GM21515 (cell line): ENCODE measurements around the gene WHRN.
A peak's percentile ranks its signal among the peaks of the same experiment; 100 is the strongest.

Source experiments
- ATAC-seq: cut with Tn5 transposase; IDR thresholded peaks from one replicate; pipeline ENCODE4 v1.9.1; 2021; ENCODE audit not compliant: unreplicated experiment

WHRN gene

GRCh38 chr9:114425126-114425525 lies 80.1 kb downstream of the WHRN start:
- ATAC-seq: no peak

GRCh38 chr9:114424126-114424525 lies 81.1 kb downstream of the WHRN start:
- ATAC-seq: no peak

GRCh38 chr9:114423181-114423580 lies 82.1 kb downstream of the WHRN start:
- ATAC-seq: no peak

GRCh38 chr9:114421147-114421546 lies 84.1 kb downstream of the WHRN start:
- no peak for ATAC-seq

- no peak for ATAC-seq
Observed at GRCh38 chr9:114419796-114420195, 85.5 kb downstream of the WHRN start.

- ATAC-seq: no peak
Observed at GRCh38 chr9:114418053-114418452, 87.2 kb downstream of the WHRN start.

- no peak for ATAC-seq
Observed at GRCh38 chr9:114417511-114417910, 87.8 kb downstream of the WHRN start.

- no peak for ATAC-seq
Observed at GRCh38 chr9:114416906-114417305, 88.4 kb downstream of the WHRN start.

- ATAC-seq: no peak
Observed at GRCh38 chr9:114416290-114416689, 89.0 kb downstream of the WHRN start.

GRCh38 chr9:114414346-114414745 lies 90.9 kb downstream of the WHRN start:
- no peak for ATAC-seq

GRCh38 chr9:114413861-114414301 lies 91.4 kb downstream of the WHRN start:
- ATAC-seq: no peak

- ATAC-seq: no peak
Observed at GRCh38 chr9:114412048-114412683, 93.1 kb downstream of the WHRN start.

- ATAC-seq: no peak
Observed at GRCh38 chr9:114411452-114411851, 93.8 kb downstream of the WHRN start.

GRCh38 chr9:114410910-114411309 lies 94.4 kb downstream of the WHRN start:
- no peak for ATAC-seq

- no peak for ATAC-seq
Observed at GRCh38 chr9:114409842-114410241, 95.4 kb downstream of the WHRN start.

- no peak for ATAC-seq
Observed at GRCh38 chr9:114409103-114409780, 96.0 kb downstream of the WHRN start.

GRCh38 chr9:114408645-114409044 lies 96.6 kb downstream of the WHRN start:
- no peak for ATAC-seq

- ATAC-seq: no peak
Observed at GRCh38 chr9:114407889-114408288, 97.4 kb downstream of the WHRN start.

- ATAC-seq: no peak
Observed at GRCh38 chr9:114406441-114406840, 98.8 kb downstream of the WHRN start.

- ATAC-seq: peak; percentile 86
Observed at GRCh38 chr9:114405294-114406034, 99.8 kb downstream of the WHRN start.

- no peak for ATAC-seq
Observed at GRCh38 chr9:114404531-114404930, 100.7 kb downstream of the WHRN start.

- ATAC-seq: no peak
Observed at GRCh38 chr9:114403153-114403756, 102.0 kb downstream of the WHRN start.
